ENCODE results near the gene SMPD3.

Gene SMPD3

DNA sequence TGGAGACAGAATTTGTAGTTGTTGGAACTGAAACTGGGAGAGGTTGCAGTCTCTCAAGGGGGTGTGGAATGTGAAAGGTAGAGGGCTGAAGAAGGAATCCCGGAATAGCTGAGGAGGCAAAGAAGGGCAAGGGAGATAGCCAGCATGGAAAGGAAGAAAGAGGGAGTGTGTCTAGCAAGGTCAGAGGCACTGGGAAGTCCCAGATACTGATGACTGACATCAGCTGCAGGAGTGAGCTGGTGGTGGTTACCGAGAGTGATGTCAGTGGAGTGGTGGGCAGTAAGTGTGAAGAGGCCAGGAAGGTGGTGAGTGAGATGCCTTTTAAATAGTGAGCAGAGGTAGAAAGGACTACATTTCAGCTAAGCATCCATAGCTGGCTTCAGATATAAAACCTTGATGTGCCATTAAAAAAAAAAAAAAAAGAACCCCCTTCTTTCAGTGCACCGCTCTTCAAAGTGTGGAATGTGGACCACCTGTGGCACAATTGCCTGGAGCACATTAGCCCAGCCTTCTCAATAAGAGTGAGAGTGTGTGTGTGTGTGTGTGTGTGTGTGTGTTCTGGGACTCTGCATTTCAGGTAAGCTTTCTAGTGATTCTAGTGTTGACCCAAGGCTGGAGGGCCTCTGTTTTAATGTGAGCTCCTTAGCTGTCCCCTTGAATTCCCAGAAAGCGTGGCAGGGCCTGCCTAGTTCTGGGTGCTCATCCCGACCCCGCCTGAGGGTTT lies 129.0 kb downstream of the SMPD3 start:
- no peak for DNase-seq

GRCh38 chr16:68313116-68313515 lies 135.2 kb downstream of the SMPD3 start:
- no peak for DNase-seq

GRCh38 chr16:68310774-68311511 lies 137.4 kb downstream of the SMPD3 start, which contains the start of the genes PRMT7 and SLC7A6OS:
Gene PRMT7, plus strand, starts transcription at chr16:68311019. Its CDS starts 4,961 bp downstream, at chr16:68315980.
Gene SLC7A6OS, minus strand, starts transcription at chr16:68310946. Its CDS starts 20 bp downstream, at chr16:68310926.
- peak; percentile 88 to 92 for DNase-seq

GRCh38 chr16:68310437-68310773 lies 137.9 kb downstream of the SMPD3 start:
- DNase-seq = peak in 1 of 2 donors; percentile 50

DNA sequence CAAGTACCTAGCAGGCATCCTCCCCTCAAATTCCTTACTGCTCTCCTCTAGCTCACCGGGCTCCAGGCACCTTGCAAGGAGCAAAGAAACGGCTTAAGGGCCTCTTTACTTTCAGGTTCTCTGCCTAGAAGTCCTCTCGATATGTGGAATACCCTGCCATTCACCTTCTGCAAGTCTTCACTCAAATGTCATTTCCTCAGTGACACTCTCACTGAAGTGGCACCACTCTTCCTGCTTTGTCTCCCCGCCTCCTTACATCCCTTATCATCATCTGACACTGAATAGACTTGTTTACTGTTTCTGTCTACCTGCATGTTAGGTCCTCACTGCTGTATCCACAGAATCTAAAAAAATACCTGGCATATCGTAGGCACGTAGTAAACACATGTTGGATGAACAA lies 138.5 kb downstream of the SMPD3 start:
- no peak for DNase-seq

Data from inflammatory macrophage treated with lipopolysaccharide for 1 hour (primary cell).